Cerebellar nuclear complex (tissue), 1 donor: ENCODE data around the gene CCDC7.
"Not testable (repeated sequence)": the region's sequence is repeated elsewhere in the genome, so short reads cannot be mapped to it uniquely, and the experiment has no call there.

Experiments used
- DNase-seq, 2 experiments: peaks; one replicate each; lab custom pipeline; 2025; lab: John Stamatoyannopoulos, UW

Gene CCDC7

GRCh38 chr10:32887481-32887880 lies 441.5 kb downstream of the CCDC7 start:
- DNase-seq: no peak

GRCh38 chr10:32888161-32888927 lies 442.4 kb downstream of the CCDC7 start:
- DNase-seq: no peak

GRCh38 chr10:32889631-32890212 lies 443.8 kb downstream of the CCDC7 start:
- no peak for DNase-seq

- DNase-seq: no peak
Measured at GRCh38 chr10:32890444-32890843, 444.5 kb downstream of the CCDC7 start.

- DNase-seq: no peak
Measured at GRCh38 chr10:32891261-32891660, 445.3 kb downstream of the CCDC7 start.

- DNase-seq: no peak
Measured at GRCh38 chr10:32893434-32893833, 447.5 kb downstream of the CCDC7 start.

GRCh38 chr10:32893916-32894664 lies 448.1 kb downstream of the CCDC7 start:
- DNase-seq: no peak

- DNase-seq: not testable (repeated sequence)
Measured at GRCh38 chr10:32895200-32895968, 449.4 kb downstream of the CCDC7 start.

GRCh38 chr10:32901815-32902214 lies 455.9 kb downstream of the CCDC7 start:
- no peak for DNase-seq

- DNase-seq: no peak
Measured at GRCh38 chr10:32905466-32905865, 459.5 kb downstream of the CCDC7 start.

GRCh38 chr10:32906595-32906994 lies 460.7 kb downstream of the CCDC7 start:
- no peak for DNase-seq

GRCh38 chr10:32909456-32909855 lies 463.5 kb downstream of the CCDC7 start:
- no peak for DNase-seq

GRCh38 chr10:32909970-32910369 lies 464.0 kb downstream of the CCDC7 start:
- not testable (repeated sequence) for DNase-seq

GRCh38 chr10:32911285-32912016 lies 465.5 kb downstream of the CCDC7 start:
- no peak for DNase-seq

- not testable (repeated sequence) for DNase-seq
Measured at GRCh38 chr10:32917817-32918216, 471.9 kb downstream of the CCDC7 start.

- DNase-seq: no peak
Measured at GRCh38 chr10:32922170-32922569, 476.2 kb downstream of the CCDC7 start.

- no peak for DNase-seq
Measured at GRCh38 chr10:32923134-32923533, 477.2 kb downstream of the CCDC7 start.

GRCh38 chr10:32923849-32924248 lies 477.9 kb downstream of the CCDC7 start:
- no peak for DNase-seq
